SK-N-SH treated with all-trans-retinoic acid at 6 μM for 48 hours (cell line): Measurements from ENCODE around the gene TMEM151A.

Experiments
- ATAC-seq: fragments of 200-7000 bp; cut with Tn5 transposase; 3 replicates; pipeline ENCODE4 v1.9.1; 2020; ENCODE audit warnings: mild to moderate bottlenecking, moderate library complexity
- ARNTL ChIP-seq: fragments of 450-650 bp; formaldehyde crosslinking; IDR thresholded peaks from 2 replicates; pipeline ENCODE4 v1.5.0; 2020; ENCODE audit warnings: low read depth, mild to moderate bottlenecking, moderate library complexity, borderline replicate concordance
- BACH2 ChIP-seq: fragments of 250-450 bp; sonication (Bioruptor Pico); IDR thresholded peaks from 2 replicates; pipeline ENCODE4 v1.9.0; 2021; ENCODE audit warnings: mild to moderate bottlenecking, borderline replicate concordance
- CSDC2 ChIP-seq: fragments of 250-450 bp; sonication (Bioruptor Pico); IDR thresholded peaks from 2 replicates; pipeline ENCODE4 v1.5.0; 2020; ENCODE audit warnings: mild to moderate bottlenecking, moderate library complexity
- CSRNP3 ChIP-seq: fragments of 250-450 bp; sonication (Bioruptor Pico); IDR thresholded peaks from 2 replicates; pipeline ENCODE4 v1.5.1; 2021; ENCODE audit warnings: mild to moderate bottlenecking, moderate library complexity
- ESRRG ChIP-seq: fragments of 250-450 bp; sonication (Bioruptor Pico); IDR thresholded peaks from 2 replicates; pipeline ENCODE4 v1.6.1; 2021; ENCODE audit warnings: mild to moderate bottlenecking
- GLIS3 ChIP-seq: fragments of 250-450 bp; sonication (Bioruptor Pico); IDR thresholded peaks from 2 replicates; pipeline ENCODE4 v1.5.0; 2020; ENCODE audit warnings: mild to moderate bottlenecking, moderate library complexity
- ISL1 ChIP-seq: fragments of 250-450 bp; sonication (Bioruptor Pico); IDR thresholded peaks from 2 replicates; pipeline ENCODE4 v2.1.2; 2022; ENCODE audit warnings: mild to moderate bottlenecking, moderate library complexity
- OSR1 ChIP-seq: fragments of 250-450 bp; sonication (Bioruptor Pico); IDR thresholded peaks from 2 replicates; pipeline ENCODE4 v1.8.0; 2022; ENCODE audit warnings: moderate library complexity, mild to moderate bottlenecking, inconsistent platforms
- POU6F1 ChIP-seq: fragments of 250-450 bp; sonication (Bioruptor Pico); IDR thresholded peaks from 2 replicates; pipeline ENCODE4 v1.8.0; 2021; ENCODE audit warnings: low read depth, mild to moderate bottlenecking, moderate library complexity, borderline replicate concordance
- RARB ChIP-seq: fragments of 250-450 bp; sonication (Bioruptor Pico); IDR thresholded peaks from 2 replicates; pipeline ENCODE4 v1.8.0; 2021; ENCODE audit warnings: mild to moderate bottlenecking, moderate library complexity
- SNAI2 ChIP-seq: fragments of 250-450 bp; sonication (Bioruptor Pico); IDR thresholded peaks from 2 replicates; pipeline ENCODE4 v1.5.0; 2020; ENCODE audit warnings: mild to moderate bottlenecking, moderate library complexity
- TCF4 ChIP-seq: fragments of 250-450 bp; sonication (Bioruptor Pico); IDR thresholded peaks from 2 replicates; pipeline ENCODE4 v1.8.0; 2021; ENCODE audit warnings: mild to moderate bottlenecking, moderate library complexity, borderline replicate concordance
- TOX ChIP-seq: fragments of 250-450 bp; sonication (Bioruptor Pico); IDR thresholded peaks from 2 replicates; pipeline ENCODE4 v1.8.0; 2021; ENCODE audit warnings: mild to moderate bottlenecking, moderate library complexity, borderline replicate concordance
- TSHZ2 ChIP-seq: fragments of 250-450 bp; sonication (Bioruptor Pico); IDR thresholded peaks from 2 replicates; pipeline ENCODE4 v1.5.0; 2020; ENCODE audit warnings: mild to moderate bottlenecking, moderate library complexity
- ZC3H10 ChIP-seq: fragments of 250-450 bp; sonication (Bioruptor Pico); IDR thresholded peaks from 2 replicates; pipeline ENCODE4 v1.5.1; 2021; ENCODE audit warnings: mild to moderate bottlenecking, moderate library complexity
- ZFP3 ChIP-seq: fragments of 250-450 bp; sonication (Bioruptor Pico); IDR thresholded peaks from 2 replicates; pipeline ENCODE4 v1.5.0; 2020; ENCODE audit warnings: mild to moderate bottlenecking, moderate library complexity
- ZFP30 ChIP-seq: fragments of 450-650 bp; formaldehyde crosslinking; IDR thresholded peaks from 2 replicates; pipeline ENCODE4 v1.5.0; 2022; ENCODE audit warnings: mild to moderate bottlenecking, moderate library complexity
- ZNF565 ChIP-seq: fragments of 450-650 bp; formaldehyde crosslinking; conservative IDR thresholded peaks from 2 replicates; pipeline ENCODE4 v1.5.0; 2020; ENCODE audit warnings: low read depth, mild to moderate bottlenecking, moderate library complexity
- ZNF8 ChIP-seq: fragments of 450-650 bp; formaldehyde crosslinking; IDR thresholded peaks from 2 replicates; pipeline ENCODE4 v1.5.0; 2020; ENCODE audit warnings: mild to moderate bottlenecking, moderate library complexity
- TF ChIP-seq, protein P1 (sequence below): fragments of 250-450 bp; sonication (Bioruptor Pico); IDR thresholded peaks from 2 replicates; pipeline ENCODE4 v1.5.1; 2020; ENCODE audit warnings: low read depth, mild to moderate bottlenecking, moderate library complexity

Gene TMEM151A

DNA sequence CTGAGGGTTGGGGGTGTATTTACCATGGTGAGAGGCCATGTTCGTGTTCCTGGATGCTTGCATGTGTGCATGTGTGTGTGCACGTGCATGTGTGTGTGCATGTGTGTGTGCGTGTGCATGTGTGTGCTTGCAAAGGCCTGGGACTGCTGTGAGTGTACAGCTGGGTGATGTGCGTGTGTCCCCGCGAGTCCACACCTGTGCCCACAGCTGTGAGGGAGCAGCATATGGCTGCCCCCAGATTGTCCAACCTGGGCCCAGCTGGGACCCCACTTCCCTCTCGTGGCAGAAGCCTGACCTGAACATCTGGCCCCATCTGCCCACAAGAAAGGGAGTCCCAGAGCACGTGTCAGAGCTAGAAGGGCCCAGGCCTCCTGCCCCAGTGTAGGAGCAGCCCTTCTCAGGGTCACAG is 33.6 kb downstream of the TMEM151A start:
- ATAC-seq = no peak
- TF ChIP-seq TSHZ2 = no peak
- no peak for TF ChIP-seq SNAI2 (CRISPR knock-in tag)
- TF ChIP-seq CSDC2 (CRISPR knock-in tag) = no peak
- no peak for TF ChIP-seq TOX
- TF ChIP-seq POU6F1 (CRISPR knock-in tag) = no peak
- TF ChIP-seq, protein P1, sequence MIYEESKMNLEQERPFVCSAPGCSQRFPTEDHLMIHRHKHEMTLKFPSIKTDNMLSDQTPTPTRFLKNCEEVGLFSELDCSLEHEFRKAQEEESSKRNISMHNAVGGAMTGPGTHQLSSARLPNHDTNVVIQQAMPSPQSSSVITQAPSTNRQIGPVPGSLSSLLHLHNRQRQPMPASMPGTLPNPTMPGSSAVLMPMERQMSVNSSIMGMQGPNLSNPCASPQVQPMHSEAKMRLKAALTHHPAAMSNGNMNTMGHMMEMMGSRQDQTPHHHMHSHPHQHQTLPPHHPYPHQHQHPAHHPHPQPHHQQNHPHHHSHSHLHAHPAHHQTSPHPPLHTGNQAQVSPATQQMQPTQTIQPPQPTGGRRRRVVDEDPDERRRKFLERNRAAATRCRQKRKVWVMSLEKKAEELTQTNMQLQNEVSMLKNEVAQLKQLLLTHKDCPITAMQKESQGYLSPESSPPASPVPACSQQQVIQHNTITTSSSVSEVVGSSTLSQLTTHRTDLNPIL (CRISPR knock-in tag) = no peak
- no peak for TF ChIP-seq RARB (CRISPR knock-in tag)
- no peak for TF ChIP-seq GLIS3 (CRISPR knock-in tag)
- no peak for TF ChIP-seq ZFP3 (CRISPR knock-in tag)
- TF ChIP-seq ESRRG = no peak
- no peak for TF ChIP-seq ZNF565 (CRISPR knock-in tag)
- TF ChIP-seq BACH2 = no peak
- TF ChIP-seq ARNTL (CRISPR knock-in tag) = no peak
- TF ChIP-seq TCF4 (CRISPR knock-in tag) = no peak
- TF ChIP-seq CSRNP3 = no peak
- no peak for TF ChIP-seq ZNF8 (CRISPR knock-in tag)
- no peak for TF ChIP-seq OSR1 (CRISPR knock-in tag)
- TF ChIP-seq ZFP30 (CRISPR knock-in tag) = no peak

GRCh38 chr11:66326261-66327111 is 34.8 kb downstream of the TMEM151A start:
- TF ChIP-seq TCF4 (CRISPR knock-in tag) (no peak), CSDC2 (CRISPR knock-in tag) (no peak)
- TF ChIP-seq, protein P1 (CRISPR knock-in tag) = no peak
- ATAC-seq = peak; percentile 62

DNA sequence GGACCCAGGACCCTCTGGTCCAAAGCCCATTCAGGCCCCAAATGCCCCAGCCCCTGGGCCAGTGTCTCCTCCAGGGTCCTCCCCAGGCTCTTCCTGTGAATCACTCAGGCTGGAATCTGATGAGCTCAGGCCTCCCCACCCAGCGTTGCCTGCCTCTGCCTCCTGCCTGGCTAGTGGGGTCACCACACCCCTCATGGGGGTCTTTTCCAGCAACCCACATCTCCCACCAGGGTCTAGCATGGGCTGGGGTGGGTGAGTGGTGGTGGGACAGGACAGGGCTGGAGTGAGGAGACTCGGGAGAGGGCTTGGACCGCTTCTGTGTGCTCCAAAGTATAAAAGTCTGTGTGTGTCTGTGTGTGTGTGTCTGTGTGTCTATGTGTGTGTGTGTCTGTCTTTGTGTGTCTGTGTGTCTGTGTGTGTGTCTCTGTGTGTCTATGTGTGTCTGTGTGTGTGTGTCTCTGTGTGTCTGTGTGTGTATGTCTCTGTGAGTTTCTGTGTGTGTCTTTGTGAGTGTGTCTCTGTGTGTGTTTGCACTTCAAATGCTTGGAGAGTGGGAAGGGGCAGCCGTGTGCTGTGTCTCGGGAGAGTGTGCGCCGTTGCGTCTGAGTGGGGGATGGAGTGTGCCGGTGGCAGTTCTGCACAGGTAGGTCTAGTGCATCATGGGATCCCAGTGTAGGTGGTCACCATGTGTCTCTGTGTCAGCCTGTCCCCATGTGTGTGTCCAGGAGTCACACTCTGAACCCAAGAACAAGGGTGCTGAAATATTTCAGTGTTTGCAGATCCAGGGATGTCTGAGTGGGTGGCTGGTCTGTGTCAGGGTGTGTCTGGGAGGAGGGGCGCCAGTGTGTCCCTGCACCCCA is 35.7 kb downstream of the TMEM151A start:
- ATAC-seq = peak; percentile 69
- no peak for TF ChIP-seq TSHZ2
- no peak for TF ChIP-seq ZNF565 (CRISPR knock-in tag)
- TF ChIP-seq ZFP30 (CRISPR knock-in tag) = no peak
- TF ChIP-seq CSRNP3 = no peak
- no peak for TF ChIP-seq ZFP3 (CRISPR knock-in tag)
- no peak for TF ChIP-seq CSDC2 (CRISPR knock-in tag)
- TF ChIP-seq ISL1 (CRISPR knock-in tag) = no peak
- TF ChIP-seq POU6F1 (CRISPR knock-in tag) = no peak
- no peak for TF ChIP-seq BACH2
- no peak for TF ChIP-seq ZC3H10
